HepG2 (cell line): ENCODE measurements around the gene CREB3. TPM values are rescaled to one million over a fixed set of nuclear protein-coding genes. Genes with fewer than 3 reads are reported as not detected.

Source experiments
- ATAC-seq: fragments of 200-7000 bp; cut with Tn5 transposase; 3 replicates; pipeline ENCODE4 v1.9.1; 2020; ENCODE audit warnings: mild to moderate bottlenecking, moderate library complexity
- BruUV-seq: library from RNA; stranded (reverse); fragments of 400-500 nt; replicated peaks from 2 replicates; lab custom pipeline; 2021; lab: Mats Ljungman, UMichigan
- CTCF ChIA-PET: fragments of 300-600 bp; formaldehyde crosslinking; extraction: SDS; loops from one replicate; lab custom pipeline; 2021; ENCODE audit warnings: low total read pairs, inconsistent platforms, low intra/inter-chr PET ratio; lab: Yijun Ruan, JAX
- POLR2A ChIA-PET: fragments of 350-600 bp; sonication (Branson Sonifier 250); formaldehyde crosslinking; loops from one replicate; lab custom pipeline; 2020; ENCODE audit warnings: antibody characterized with exemption, inconsistent platforms; lab: Yijun Ruan, JAX
- DNase-seq: peaks from one replicate; pipeline ENCODE4 v3.0.0-alpha.2; 2015; ENCODE audit warnings: low spot score
- FAIRE-seq: peaks from 3 replicates; lab custom pipeline; 2011; peaks lifted over from hg19 to GRCh38; lab: Jason Lieb, UNC
- H2AFZ ChIP-seq: one replicate; pipeline ENCODE4 v1.6.1; 2011; ENCODE audit warnings: low read length, inconsistent platforms
- H3K27ac ChIP-seq: fragments of 300-600 bp; 3 replicates; pipeline ENCODE4 v1.8.0; 2011; ENCODE audit warnings: mixed run types, mild to moderate bottlenecking, mixed read lengths, low read length, inconsistent platforms; ENCODE audit not compliant: insufficient read depth; ENCODE audit errors: extremely low read length
- H3K27me3 ChIP-seq, 2 experiments: fragments of 200-600 bp in 1 of 2; 2 replicates in 1 of 2; 3 replicates in 1 of 2; pipeline versions ENCODE4 v1.6.0 to v1.8.0; 2011; ENCODE audit warnings: low read length in 2 of 2, mild to moderate bottlenecking in 2 of 2, moderate library complexity in 2 of 2, inconsistent platforms in 1 of 2; ENCODE audit not compliant: insufficient read depth in 2 of 2, control insufficient read depth in 1 of 2
- H3K36me3 ChIP-seq, 2 experiments: fragments of 200-600 bp in 1 of 2; replicated peaks in 1 of 2; 2 replicates in 1 of 2; 3 replicates in 1 of 2; pipeline versions ENCODE4 v1.5.1 to v1.8.0; 2011; ENCODE audit warnings: low read length in 2 of 2, inconsistent platforms in 1 of 2; ENCODE audit not compliant: insufficient read depth in 2 of 2, control insufficient read depth in 1 of 2
- H3K4me1 ChIP-seq: 2 replicates; pipeline ENCODE4 v1.5.1; 2012; ENCODE audit warnings: low read length, inconsistent platforms; ENCODE audit not compliant: insufficient read depth
- H3K4me2 ChIP-seq: 2 replicates; pipeline ENCODE4 v1.6.0; 2011; ENCODE audit warnings: low read depth, low read length, inconsistent platforms
- H3K4me3 ChIP-seq, 3 experiments: fragments of 200-600 bp in 1 of 3; sonication (generic), shearing (Covaris generic) in 1 of 3; replicated peaks in 1 of 3; 2 replicates each; pipeline ENCODE4 v1.5.1; 2011 to 2016; ENCODE audit warnings: low read length in 3 of 3, inconsistent platforms in 2 of 3, low read depth in 2 of 3, mild to moderate bottlenecking in 2 of 3, control low read depth in 1 of 3, mixed read lengths in 1 of 3; ENCODE audit not compliant: insufficient read depth in 1 of 3
- H3K79me2 ChIP-seq: one replicate; pipeline ENCODE4 v1.6.1; 2011; ENCODE audit warnings: low read length, inconsistent platforms; ENCODE audit not compliant: insufficient read depth
- H3K9ac ChIP-seq: 2 replicates; pipeline ENCODE4 v1.6.0; 2011; ENCODE audit warnings: mild to moderate bottlenecking, low read depth, low read length, inconsistent platforms; ENCODE audit not compliant: insufficient read depth
- H3K9me3 ChIP-seq: 2 replicates; pipeline ENCODE4 v1.5.1; 2012; ENCODE audit warnings: mild to moderate bottlenecking, low read length
- H4K20me1 ChIP-seq: 2 replicates; pipeline ENCODE4 v1.6.0; 2011; ENCODE audit warnings: inconsistent platforms, mild to moderate bottlenecking, low read length, moderate library complexity; ENCODE audit not compliant: insufficient read depth
- TBX2 ChIP-seq: sonication (generic); formaldehyde crosslinking; IDR thresholded peaks from 2 replicates; pipeline ENCODE4 v1.5.0; 2020; ENCODE audit warnings: missing genetic modification reagents, mild to moderate bottlenecking, borderline replicate concordance
- ZBTB38 ChIP-seq: sonication (generic); formaldehyde crosslinking; IDR thresholded peaks from 2 replicates; pipeline ENCODE4 v1.5.1; 2020; ENCODE audit warnings: mild to moderate bottlenecking, missing genetic modification reagents
- ZNF343 ChIP-seq: sonication (generic); formaldehyde crosslinking; IDR thresholded peaks from 2 replicates; pipeline ENCODE4 v1.4.0; 2020; ENCODE audit warnings: mild to moderate bottlenecking, missing genetic modification reagents
- ZNF674 ChIP-seq: sonication (generic); formaldehyde crosslinking; IDR thresholded peaks from 2 replicates; pipeline ENCODE4 v1.5.0; 2020; ENCODE audit warnings: low read depth, mild to moderate bottlenecking, missing genetic modification reagents
- WGBS: methylation state at CpG from one replicate; pipeline ENCODE4 v1.1.6; 2017; ENCODE audit warnings: low lambda C conversion rate; 5-methylcytosine and 5-hydroxymethylcytosine counted together
- in situ Hi-C: cut with HindIII; loops from 2 replicates; pipeline ENCODE4 v1.10.0; 2017; ENCODE audit warnings: low pct_unique_long_range_greater_than_20kb; ENCODE audit not compliant: extremely low pct_ligation_motif_present
- intact Hi-C: fragments of 100-400 bp; cut with micrococcal nuclease; formaldehyde crosslinking; loops from one replicate; pipeline ENCODE4 v1.10.0; 2022; ENCODE audit not compliant: unreplicated experiment
- polyA plus RNA-seq, 8 experiments: library from polyadenylated mRNA; depleted of rRNA in 3 of 8; stranded (reverse) in 7 of 8; unstranded in 1 of 8; fragments of >200 nt; fragmentation: Illumina TruSeq in 4 of 8; extraction: Trizol in 4 of 8; gene quantifications; 2 replicates each; pipeline versions ENCODE4 v1.2.1 to v1.2.3, GENCODE V29; 2011 to 2016; ENCODE audit warnings: low read depth in 4 of 8, missing spikeins in 1 of 8, mixed read lengths in 1 of 8; ENCODE audit not compliant: insufficient read depth in 1 of 8
- total RNA-seq, 5 experiments: library from RNA; depleted of rRNA; stranded (reverse); fragments of >200 nt; fragmentation: Illumina TruSeq; extraction: Trizol; gene quantifications; 2 replicates each; pipeline ENCODE4 v1.2.3, GENCODE V29; 2016; ENCODE audit warnings: low read depth in 1 of 5
- TF ChIP-seq, protein P1 (sequence below): sonication (generic); formaldehyde crosslinking; IDR thresholded peaks from 2 replicates; pipeline ENCODE4 v1.8.0; 2022; ENCODE audit warnings: mild to moderate bottlenecking, missing genetic modification reagents, borderline replicate concordance
- TF ChIP-seq, protein P2 (sequence below): sonication (generic); formaldehyde crosslinking; IDR thresholded peaks from 2 replicates; pipeline ENCODE4 v1.4.0; 2020; ENCODE audit warnings: missing genetic modification reagents, mild to moderate bottlenecking, borderline replicate concordance
- TF ChIP-seq, protein P3 (sequence below): sonication (generic); formaldehyde crosslinking; IDR thresholded peaks from 2 replicates; pipeline ENCODE4 v1.5.1; 2020; ENCODE audit warnings: missing genetic modification reagents, mild to moderate bottlenecking, borderline replicate concordance
- TF ChIP-seq, protein P4 (sequence below): sonication (generic); formaldehyde crosslinking; IDR thresholded peaks from 2 replicates; pipeline ENCODE4 v1.4.0; 2020; ENCODE audit warnings: mild to moderate bottlenecking, missing genetic modification reagents

Gene CREB3
- total and polyA plus RNA-seq, 2 of the 13 experiments (the other 11 are each of a cell fraction or from before 2014, with no cell fraction given) = 11.1 to 34.2 TPM

DNA sequence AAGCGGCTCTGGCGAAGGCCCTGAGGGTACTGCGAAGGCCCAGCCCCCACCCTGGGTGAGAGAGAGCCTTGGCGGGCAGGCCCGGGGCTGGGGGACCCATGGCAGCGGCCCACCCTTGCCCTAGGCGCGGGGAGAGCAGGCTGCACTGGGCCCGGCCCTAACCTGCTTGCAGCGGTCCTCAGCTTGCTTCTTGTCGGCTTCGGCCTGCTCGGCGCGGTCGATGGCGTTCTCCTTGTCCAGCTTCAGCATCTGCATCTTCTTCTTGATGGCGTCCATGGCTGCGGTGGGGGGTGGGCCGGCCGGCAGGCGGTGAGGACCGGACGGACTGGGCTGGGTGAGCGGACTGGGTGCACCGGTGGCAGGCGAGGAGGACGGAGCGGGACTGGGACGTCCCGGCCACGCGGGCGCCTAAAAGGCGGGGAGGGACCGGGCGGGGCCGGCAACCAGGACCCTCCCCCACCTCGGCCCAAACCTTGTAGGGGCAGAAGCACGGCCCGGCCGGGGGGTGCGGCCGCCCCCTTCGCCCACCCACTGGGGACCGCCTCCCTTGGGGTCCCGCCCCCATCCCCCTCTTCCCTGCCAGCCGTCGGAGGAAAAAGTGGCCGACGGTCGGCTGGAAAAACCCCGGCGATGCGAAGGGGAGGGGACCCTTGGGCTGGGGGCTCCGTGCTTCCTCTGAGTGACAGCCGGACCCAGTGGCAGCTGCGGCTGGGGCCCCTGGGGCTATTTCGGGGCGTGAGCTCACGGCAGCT, 42.7 kb upstream of the CREB3 start, which contains the start of gene TPM2:
TSS of gene TPM2 (minus strand) at position 384 of the 752 bp plus-strand sequence. CDS start at position 276, 108 bp downstream.
- DNase-seq = no peak
- peak; percentile 2; the same call in 1 of the 3 replicates for ATAC-seq
- Histone ChIP-seq H3K4me3 (peak within 1 kb of the TSS; percentile 75 to 84 (median 81); a peak in 5 of 6 replicates), H4K20me1 (no peaks in the 10 kb centered on the region), H2AFZ (no peak within 1 kb of the TSS), H3K9me3 (no peaks in the 10 kb centered on the region), H3K4me2 (peak within 1 kb of the TSS; percentile 90), H3K9ac (peak within 1 kb of the TSS; percentile 68), H3K79me2 (no peaks in the 10 kb centered on the region), H3K4me1 (peaks cover 64% of the 10 kb centered on the region), H3K36me3 (no peaks in the 10 kb centered on the region), H3K27me3 (no peaks in the 10 kb centered on the region), H3K27ac (no peak within 1 kb of the TSS)
- CTCF ChIA-PET = no interaction called here
- WGBS = 93% methylated on average over 43 of the region's 61 CpGs
- no peak for FAIRE-seq
- in situ Hi-C loops = no loop called here
- BruUV-seq = no TSS peak
- POLR2A ChIA-PET = interaction anchor here (0.9 to 6.1 kb wide), 11 partner anchors 15 to 139 kb away, joined by 3 to 68 read pairs (median 9); partner anchors contain the start of genes ARHGEF39, CA9, CCDC107 and CREB3
- intact Hi-C loops = loop anchor here (10.0 kb wide), 1 partner anchor 45 kb away; no protein-coding TSS in a partner anchor
- TF ChIP-seq TBX2 (CRISPR knock-in tag) (no peak), ZNF343 (CRISPR knock-in tag) (no peak), ZBTB38 (CRISPR knock-in tag) (peak; percentile 61), ZNF674 (no peak)
- TF ChIP-seq, protein P1, sequence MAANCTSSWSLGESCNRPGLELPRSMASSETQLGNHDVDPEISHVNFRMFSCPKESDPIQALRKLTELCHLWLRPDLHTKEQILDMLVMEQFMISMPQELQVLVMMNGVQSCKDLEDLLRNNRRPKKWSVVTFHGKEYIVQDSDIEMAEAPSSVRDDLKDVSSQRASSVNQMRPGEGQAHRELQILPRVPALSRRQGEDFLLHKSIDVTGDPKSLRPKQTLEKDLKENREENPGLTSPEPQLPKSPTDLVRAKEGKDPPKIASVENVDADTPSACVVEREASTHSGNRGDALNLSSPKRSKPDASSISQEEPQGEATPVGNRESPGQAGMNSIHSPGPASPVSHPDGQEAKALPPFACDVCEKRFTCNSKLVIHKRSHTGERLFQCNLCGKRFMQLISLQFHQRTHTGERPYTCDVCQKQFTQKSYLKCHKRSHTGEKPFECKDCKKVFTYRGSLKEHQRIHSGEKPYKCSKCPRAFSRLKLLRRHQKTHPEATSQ (CRISPR knock-in tag) = no peak
- TF ChIP-seq, protein P2, sequence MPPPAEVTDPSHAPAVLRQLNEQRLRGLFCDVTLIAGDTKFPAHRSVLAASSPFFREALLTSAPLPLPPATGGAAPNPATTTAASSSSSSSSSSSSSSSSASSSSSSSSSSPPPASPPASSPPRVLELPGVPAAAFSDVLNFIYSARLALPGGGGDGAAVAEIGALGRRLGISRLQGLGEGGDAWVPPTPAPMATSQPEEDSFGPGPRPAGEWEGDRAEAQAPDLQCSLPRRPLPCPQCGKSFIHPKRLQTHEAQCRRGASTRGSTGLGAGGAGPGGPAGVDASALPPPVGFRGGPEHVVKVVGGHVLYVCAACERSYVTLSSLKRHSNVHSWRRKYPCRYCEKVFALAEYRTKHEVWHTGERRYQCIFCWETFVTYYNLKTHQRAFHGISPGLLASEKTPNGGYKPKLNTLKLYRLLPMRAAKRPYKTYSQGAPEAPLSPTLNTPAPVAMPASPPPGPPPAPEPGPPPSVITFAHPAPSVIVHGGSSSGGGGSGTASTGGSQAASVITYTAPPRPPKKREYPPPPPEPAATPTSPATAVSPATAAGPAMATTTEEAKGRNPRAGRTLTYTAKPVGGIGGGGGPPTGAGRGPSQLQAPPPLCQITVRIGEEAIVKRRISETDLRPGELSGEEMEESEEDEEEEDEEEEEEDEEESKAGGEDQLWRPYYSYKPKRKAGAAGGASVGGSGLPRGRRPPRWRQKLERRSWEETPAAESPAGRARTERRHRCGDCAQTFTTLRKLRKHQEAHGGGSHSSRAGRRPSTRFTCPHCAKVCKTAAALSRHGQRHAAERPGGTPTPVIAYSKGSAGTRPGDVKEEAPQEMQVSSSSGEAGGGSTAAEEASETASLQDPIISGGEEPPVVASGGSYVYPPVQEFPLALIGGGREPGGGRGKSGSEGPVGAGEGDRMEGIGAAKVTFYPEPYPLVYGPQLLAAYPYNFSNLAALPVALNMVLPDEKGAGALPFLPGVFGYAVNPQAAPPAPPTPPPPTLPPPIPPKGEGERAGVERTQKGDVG (CRISPR knock-in tag) = peak; percentile 23; the same call in 1 of the 2 replicates
- TF ChIP-seq, protein P3, sequence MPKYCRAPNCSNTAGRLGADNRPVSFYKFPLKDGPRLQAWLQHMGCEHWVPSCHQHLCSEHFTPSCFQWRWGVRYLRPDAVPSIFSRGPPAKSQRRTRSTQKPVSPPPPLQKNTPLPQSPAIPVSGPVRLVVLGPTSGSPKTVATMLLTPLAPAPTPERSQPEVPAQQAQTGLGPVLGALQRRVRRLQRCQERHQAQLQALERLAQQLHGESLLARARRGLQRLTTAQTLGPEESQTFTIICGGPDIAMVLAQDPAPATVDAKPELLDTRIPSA (CRISPR knock-in tag) = no peak
- TF ChIP-seq, protein P4, sequence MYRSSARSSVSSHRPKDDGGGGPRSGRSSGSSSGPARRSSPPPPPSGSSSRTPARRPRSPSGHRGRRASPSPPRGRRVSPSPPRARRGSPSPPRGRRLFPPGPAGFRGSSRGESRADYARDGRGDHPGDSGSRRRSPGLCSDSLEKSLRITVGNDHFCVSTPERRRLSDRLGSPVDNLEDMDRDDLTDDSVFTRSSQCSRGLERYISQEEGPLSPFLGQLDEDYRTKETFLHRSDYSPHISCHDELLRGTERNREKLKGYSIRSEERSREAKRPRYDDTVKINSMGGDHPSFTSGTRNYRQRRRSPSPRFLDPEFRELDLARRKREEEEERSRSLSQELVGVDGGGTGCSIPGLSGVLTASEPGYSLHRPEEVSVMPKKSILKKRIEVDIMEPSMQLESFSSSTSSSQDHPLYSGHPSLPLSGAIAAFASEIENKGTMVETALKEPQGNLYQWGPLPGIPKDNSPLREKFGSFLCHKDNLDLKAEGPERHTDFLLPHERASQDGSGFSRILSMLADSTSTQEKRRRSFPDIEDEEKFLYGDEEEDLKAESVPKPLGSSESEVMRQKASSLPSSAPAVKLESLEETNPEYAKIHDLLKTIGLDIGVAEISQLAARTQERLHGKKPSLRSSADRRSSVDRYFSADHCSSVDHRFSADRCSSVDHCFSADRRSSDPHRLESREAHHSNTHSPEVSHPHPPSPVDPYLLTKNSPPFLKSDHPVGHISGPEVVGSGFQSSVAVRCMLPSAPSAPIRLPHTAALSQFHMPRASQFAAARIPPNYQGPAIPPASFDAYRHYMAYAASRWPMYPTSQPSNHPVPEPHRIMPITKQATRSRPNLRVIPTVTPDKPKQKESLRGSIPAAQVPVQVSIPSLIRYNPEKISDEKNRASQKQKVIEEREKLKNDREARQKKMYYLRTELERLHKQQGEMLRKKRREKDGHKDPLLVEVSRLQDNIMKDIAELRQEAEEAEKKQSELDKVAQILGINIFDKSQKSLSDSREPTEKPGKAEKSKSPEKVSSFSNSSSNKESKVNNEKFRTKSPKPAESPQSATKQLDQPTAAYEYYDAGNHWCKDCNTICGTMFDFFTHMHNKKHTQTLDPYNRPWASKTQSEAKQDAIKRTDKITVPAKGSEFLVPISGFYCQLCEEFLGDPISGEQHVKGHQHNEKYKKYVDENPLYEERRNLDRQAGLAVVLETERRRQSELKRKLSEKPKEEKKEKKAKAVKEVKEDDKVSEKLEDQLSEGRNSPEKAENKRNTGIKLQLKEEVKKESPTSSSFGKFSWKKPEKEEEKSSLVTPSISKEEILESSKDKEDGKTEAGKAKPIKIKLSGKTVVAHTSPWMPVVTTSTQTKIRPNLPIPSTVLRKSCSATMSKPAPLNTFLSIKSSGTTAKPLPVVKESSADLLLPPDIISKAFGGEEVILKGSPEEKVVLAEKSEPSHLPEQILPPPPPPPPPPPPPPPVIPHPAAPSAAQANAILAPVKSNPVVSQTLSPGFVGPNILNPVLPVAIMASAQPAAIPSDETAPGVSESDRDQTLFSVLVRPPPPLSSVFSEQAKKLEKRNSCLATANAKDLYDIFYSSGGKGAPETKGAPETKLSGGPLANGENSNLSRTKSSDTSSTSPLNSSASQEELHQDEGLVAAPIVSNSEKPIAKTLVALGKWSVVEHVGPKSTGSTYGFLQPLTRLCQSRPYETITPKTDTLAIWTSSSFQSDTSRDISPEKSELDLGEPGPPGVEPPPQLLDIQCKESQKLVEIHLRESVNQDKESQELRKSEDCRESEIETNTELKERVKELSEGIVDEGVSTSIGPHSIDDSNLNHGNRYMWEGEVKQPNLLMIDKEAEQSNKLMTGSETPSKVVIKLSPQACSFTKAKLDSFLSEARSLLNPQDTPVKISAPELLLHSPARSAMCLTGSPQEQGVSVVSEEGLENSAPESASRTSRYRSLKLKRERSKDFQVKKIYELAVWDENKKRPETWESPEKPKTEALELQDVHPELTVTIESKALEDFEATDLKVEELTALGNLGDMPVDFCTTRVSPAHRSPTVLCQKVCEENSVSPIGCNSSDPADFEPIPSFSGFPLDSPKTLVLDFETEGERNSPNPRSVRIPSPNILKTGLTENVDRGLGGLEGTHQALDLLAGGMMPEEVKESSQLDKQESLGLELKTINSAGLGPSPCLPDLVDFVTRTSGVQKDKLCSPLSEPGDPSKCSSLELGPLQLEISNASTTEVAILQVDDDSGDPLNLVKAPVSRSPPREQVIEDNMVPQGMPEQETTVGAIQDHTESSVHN (CRISPR knock-in tag) = no peak
